NCI-H345 treated with DMSO at 0.1 percent for 48 hours (cell line): Measurements from ENCODE around the gene RPL32.
"Not testable (repeated sequence)": the region's sequence is repeated elsewhere in the genome, so short reads cannot be mapped to it uniquely, and the experiment has no call there.

ENCODE experiments used
- DNase-seq: peaks from one replicate; lab custom pipeline; 2025; ENCODE audit not compliant: unreplicated experiment; lab: John Stamatoyannopoulos, UW

The RPL32 gene

GRCh38 chr3:12868039-12869034, 27.0 kb upstream of the RPL32 start:
- peak; percentile 38 for DNase-seq

GRCh38 chr3:12866836-12867235, 25.5 kb upstream of the RPL32 start:
- DNase-seq: no peak

- DNase-seq: no peak
These were observed 23.9 kb upstream of the RPL32 start for GRCh38 chr3:12865271-12865670.

GRCh38 chr3:12862387-12862786, 21.0 kb upstream of the RPL32 start:
- DNase-seq: no peak

- no peak for DNase-seq
These were observed 20.2 kb upstream of the RPL32 start for GRCh38 chr3:12861611-12862010.

GRCh38 chr3:12859840-12860239, 18.5 kb upstream of the RPL32 start:
- DNase-seq: no peak

- no peak for DNase-seq
These were observed 15.3 kb upstream of the RPL32 start for GRCh38 chr3:12856626-12857025.

- no peak for DNase-seq
These were observed 13.2 kb upstream of the RPL32 start for GRCh38 chr3:12854565-12854964.

GRCh38 chr3:12853847-12854246, 12.5 kb upstream of the RPL32 start:
- not testable (repeated sequence) for DNase-seq

GRCh38 chr3:12852201-12852600, 10.8 kb upstream of the RPL32 start:
- no peak for DNase-seq

- no peak for DNase-seq
These were observed 4.4 kb upstream of the RPL32 start for GRCh38 chr3:12845811-12846210.

- no peak for DNase-seq
These were observed 1.1 kb upstream of the RPL32 start for GRCh38 chr3:12842469-12842868.

GRCh38 chr3:12841970-12842328, 584 bp upstream of the RPL32 start:
- no peak for DNase-seq

- no peak for DNase-seq
These were observed 695 bp downstream of the RPL32 start for GRCh38 chr3:12840591-12841148.

- DNase-seq: not testable (repeated sequence)
These were observed 1.2 kb downstream of the RPL32 start for GRCh38 chr3:12840148-12840547.

GRCh38 chr3:12839156-12839946, 2.0 kb downstream of the RPL32 start:
- DNase-seq: no peak

- no peak for DNase-seq
These were observed 3.0 kb downstream of the RPL32 start for GRCh38 chr3:12838179-12838965.

- no peak for DNase-seq
These were observed 3.9 kb downstream of the RPL32 start for GRCh38 chr3:12837295-12837986.

- no peak for DNase-seq
These were observed 6.2 kb downstream of the RPL32 start for GRCh38 chr3:12835052-12835665.
